Kidney tubule cell (primary cell): ENCODE measurements around the gene DOCK11.
A peak's percentile ranks its signal among the peaks of the same experiment; 100 is the strongest.

Experiments
- DNase-seq: peaks from one replicate; pipeline ENCODE4 v3.0.0-alpha.2; 2018; ENCODE audit warnings: low spot score

DOCK11 gene

GRCh38 chrX:118530219-118530911, 34.8 kb downstream of the DOCK11 start:
- no peak for DNase-seq

DNA sequence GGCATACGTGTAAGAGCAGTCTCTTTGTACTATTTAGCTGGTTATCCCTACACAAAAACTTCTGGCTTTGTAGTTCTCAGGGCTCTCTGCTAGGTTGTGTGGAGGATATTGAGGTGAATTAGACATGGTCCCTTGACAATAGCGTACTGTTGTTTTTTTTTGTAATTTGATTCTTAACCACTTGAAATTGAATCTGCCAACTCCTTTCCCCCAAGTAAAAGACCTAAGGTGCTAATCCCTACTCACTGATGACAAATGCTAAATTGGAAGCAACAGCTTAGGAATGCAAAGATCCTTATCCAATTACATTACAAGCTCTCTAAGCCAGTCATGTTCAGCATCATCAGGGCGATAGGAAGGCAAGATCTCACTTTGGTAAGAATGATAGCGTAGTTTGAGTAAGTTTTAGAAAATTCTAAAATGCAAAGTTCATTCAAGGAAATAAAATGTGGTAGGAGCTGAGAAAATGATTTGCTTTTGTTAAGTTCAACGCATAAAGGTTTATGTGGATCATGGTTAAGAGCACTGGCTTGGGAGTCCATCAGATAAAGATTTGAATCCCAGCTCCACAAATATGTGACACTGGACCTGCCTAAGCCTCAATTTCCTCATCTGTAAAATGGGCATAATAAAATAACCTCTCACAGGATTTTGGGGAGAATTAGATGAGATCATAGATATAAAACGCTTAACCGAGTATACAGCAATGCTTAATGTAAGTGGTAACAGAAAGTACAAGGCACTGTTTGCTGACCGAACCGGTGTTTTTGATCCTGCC, 39.3 kb downstream of the DOCK11 start:
- DNase-seq = no peak

DNA sequence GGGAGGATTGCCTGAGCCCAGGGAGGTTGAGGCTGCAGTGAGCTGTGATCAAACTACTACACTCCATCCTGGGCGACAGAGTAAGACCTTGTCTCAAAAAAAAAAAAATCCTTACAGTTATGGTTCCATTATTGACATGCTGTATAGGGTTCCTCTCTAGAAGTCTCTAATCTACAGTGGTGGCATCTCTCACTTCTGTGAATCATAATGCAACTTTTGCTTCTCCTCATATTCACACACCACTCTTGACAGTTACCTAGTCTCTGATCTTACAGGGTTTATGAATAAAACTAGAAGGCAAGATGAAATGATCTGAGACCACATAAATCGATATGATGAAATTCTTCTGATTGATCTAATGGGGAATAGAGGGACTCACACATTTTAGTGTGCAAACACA, 40.6 kb downstream of the DOCK11 start:
- DNase-seq = no peak

- peak; percentile 59 for DNase-seq
These were observed 41.3 kb downstream of the DOCK11 start for GRCh38 chrX:118536687-118537461.

GRCh38 chrX:118538386-118538785, 42.8 kb downstream of the DOCK11 start:
- DNase-seq = no peak

GRCh38 chrX:118540342-118540741, 44.7 kb downstream of the DOCK11 start:
- no peak for DNase-seq

GRCh38 chrX:118541482-118541881, 45.9 kb downstream of the DOCK11 start:
- DNase-seq = no peak

- DNase-seq = no peak
These were observed 49.9 kb downstream of the DOCK11 start for GRCh38 chrX:118545510-118545909.

DNA sequence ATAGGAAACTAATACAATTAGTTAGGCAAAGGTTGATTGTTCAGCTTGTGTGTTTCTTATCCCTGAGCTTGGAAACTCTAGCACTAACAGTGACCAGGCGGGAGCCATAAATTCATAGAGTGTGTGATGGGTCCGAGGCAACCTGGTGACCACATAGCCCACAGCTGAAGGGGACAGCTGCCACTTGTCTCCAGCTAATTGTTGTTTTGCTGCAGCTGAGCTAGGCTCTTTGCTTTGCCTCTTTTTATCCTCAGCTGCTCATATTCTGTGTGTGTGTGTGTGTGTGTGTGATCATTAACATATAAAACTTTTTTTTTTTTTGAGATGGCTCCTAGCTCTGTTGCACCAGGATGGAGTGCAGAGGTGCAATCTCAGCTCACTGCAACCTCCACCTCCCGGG, 53.2 kb downstream of the DOCK11 start:
- DNase-seq = no peak

- DNase-seq = peak; percentile 50
These were observed 55.2 kb downstream of the DOCK11 start for GRCh38 chrX:118550792-118551191.

GRCh38 chrX:118551426-118551825, 55.8 kb downstream of the DOCK11 start:
- DNase-seq = no peak

GRCh38 chrX:118552121-118552900, 56.7 kb downstream of the DOCK11 start:
- peak; percentile 78 for DNase-seq

DNA sequence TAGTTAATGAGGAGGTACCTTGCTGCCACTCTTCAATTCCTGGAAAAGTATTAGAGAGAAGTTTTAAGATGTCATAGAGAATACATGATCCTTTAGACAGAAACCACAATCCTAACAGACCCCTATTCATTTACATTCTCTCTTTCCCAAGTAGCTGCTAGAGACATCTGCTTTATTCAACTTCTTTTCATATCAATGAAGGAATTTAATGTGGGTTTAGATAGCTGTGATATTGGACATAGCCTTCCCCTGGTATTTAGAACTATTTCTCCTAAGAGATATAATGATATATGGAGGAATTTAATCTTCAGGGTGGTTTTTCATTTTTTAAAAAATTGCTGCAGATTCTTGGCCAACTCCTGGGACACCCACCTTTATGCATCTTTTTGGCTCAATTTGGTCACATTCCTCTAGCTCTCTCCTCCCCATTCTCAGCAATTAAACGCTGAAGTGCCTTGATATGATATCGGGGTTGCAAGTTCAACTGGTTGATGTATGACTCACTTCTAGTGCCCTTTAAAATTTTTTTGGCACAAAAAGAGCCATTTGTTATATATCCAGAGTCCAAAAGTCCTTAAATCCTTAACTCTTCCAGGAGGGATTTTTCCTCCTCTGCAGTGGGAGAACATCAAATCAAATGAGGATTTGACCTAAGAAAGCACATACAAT, 57.6 kb downstream of the DOCK11 start:
- DNase-seq = no peak

- no peak for DNase-seq
These were observed 58.9 kb downstream of the DOCK11 start for GRCh38 chrX:118554511-118554910.

GRCh38 chrX:118558926-118559325, 63.3 kb downstream of the DOCK11 start:
- no peak for DNase-seq

GRCh38 chrX:118560489-118560888, 64.9 kb downstream of the DOCK11 start:
- no peak for DNase-seq

GRCh38 chrX:118562582-118563164, 67.1 kb downstream of the DOCK11 start:
- no peak for DNase-seq

GRCh38 chrX:118564498-118564897, 68.9 kb downstream of the DOCK11 start:
- no peak for DNase-seq

- DNase-seq = no peak
These were observed 70.2 kb downstream of the DOCK11 start for GRCh38 chrX:118565853-118566252.

GRCh38 chrX:118566359-118566758, 70.7 kb downstream of the DOCK11 start:
- DNase-seq = peak; percentile 35

DNA sequence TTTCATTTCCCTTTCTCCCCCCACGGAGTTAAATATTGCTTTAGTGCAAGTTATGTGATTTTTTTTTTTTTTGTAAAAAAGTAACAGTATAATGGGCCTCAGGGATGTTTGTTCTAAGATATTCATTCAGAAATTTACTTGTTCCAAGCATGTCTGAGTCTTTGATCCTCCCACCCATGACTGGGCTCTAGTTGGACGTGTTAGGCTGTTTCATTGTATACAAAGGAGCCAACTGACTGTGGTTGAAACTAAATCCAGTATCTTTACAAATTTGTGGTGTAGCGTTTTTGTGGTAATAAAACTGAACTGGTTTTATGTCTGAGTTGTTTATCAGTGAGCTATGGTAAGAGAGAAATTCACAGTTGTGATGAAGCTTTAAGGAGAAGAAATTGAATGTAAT, 74.1 kb downstream of the DOCK11 start:
- DNase-seq = no peak
